ENCODE measurements around the gene KCNJ3.

Gene KCNJ3, protein sequence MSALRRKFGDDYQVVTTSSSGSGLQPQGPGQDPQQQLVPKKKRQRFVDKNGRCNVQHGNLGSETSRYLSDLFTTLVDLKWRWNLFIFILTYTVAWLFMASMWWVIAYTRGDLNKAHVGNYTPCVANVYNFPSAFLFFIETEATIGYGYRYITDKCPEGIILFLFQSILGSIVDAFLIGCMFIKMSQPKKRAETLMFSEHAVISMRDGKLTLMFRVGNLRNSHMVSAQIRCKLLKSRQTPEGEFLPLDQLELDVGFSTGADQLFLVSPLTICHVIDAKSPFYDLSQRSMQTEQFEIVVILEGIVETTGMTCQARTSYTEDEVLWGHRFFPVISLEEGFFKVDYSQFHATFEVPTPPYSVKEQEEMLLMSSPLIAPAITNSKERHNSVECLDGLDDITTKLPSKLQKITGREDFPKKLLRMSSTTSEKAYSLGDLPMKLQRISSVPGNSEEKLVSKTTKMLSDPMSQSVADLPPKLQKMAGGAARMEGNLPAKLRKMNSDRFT

GRCh38 chr2:154698296-154698720, at the start of gene KCNJ3:
Gene KCNJ3, plus strand, starts transcription at chr2:154698695. Its CDS starts 81 bp downstream, at chr2:154698776.
- DNase-seq (ENCODE audit: low spot score), result no peak

DNA sequence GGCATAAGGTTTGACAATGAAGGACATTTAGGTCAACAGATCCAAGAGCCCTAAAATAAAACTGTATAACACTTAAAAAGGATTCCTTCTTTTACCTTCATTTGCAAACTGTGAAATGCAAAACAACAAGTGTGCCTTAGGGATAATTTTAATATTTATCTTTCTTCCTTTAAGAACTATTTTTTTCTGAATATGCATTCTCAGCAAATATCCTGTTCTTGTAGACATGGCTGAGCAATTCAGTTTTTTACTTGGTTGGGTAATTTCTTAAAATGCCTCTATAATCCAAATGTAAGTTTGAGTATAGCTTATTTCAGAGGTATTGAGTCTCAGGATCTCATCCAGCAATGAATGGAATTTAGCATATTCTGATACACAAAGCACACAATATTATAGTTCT, 43.0 kb upstream of the KCNJ3 start:
- DNase-seq (ENCODE audit: low spot score), result no peak

DNA sequence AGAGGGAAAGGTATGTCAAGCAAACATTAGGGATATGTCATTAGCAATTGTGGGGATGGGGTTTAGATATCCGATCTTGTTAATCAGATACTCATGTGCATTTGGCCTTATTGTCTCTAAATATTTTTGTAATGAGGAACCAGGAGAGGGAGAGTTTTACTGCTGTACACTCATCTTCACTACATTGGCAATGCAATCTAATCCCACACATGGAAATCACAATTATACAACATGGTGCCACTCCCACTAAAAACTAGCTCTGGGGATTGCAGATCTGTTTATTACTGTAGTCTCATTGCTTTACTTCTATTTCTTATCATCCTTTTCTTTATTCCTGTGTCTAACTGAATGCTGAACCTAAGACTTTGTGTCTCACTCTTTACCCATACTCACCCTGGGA, 39.6 kb upstream of the KCNJ3 start:
- no peak for DNase-seq (ENCODE audit: low spot score)

- no peak for DNase-seq (ENCODE audit: low spot score)
Observed at GRCh38 chr2:154664248-154664647, 34.2 kb upstream of the KCNJ3 start.

- no peak for DNase-seq (ENCODE audit: low spot score)
Observed at GRCh38 chr2:154670083-154670482, 28.4 kb upstream of the KCNJ3 start.

DNA sequence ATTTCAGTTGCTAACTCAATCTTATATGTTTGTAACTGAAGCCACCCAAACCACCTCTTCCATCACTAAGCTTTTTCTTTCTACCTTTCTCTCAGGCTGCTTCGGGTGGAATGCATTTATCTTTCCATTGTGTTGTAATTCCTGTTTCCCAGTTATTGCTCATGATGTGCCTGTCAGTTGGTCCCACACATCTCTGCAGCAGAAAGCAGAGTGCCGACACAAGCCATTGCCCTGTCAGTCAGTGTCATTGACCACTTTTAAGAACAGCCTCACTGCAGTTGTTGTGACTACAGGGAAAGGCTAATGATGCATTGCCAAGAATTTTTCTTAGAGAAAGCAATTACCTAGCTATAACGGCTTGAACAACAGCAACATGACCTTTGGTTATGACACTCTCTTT, 24.8 kb upstream of the KCNJ3 start:
- DNase-seq (ENCODE audit: low spot score), result no peak

- no peak for DNase-seq (ENCODE audit: low spot score)
Observed at GRCh38 chr2:154677401-154677800, 21.1 kb upstream of the KCNJ3 start.

DNA sequence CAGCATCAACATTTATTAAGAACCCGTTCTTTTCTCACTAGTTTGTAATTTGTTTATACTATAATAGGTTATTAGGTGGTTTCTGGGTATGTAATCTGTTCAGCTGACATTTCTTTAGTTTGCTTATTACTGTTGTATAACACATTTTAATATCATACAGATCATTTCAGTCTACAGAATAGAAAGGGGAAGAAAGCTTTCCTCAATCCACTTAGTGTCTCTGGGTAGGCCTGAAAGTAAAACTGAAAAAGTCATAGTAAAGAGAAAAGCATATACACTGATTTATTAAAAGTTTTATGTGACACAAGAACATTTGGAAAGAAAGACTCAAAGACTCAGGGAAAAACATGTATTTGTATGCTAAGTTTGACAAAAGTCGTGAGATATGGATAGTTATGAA, 16.8 kb upstream of the KCNJ3 start:
- DNase-seq (ENCODE audit: low spot score), result no peak

GRCh38 chr2:154686162-154686561, 12.3 kb upstream of the KCNJ3 start:
- DNase-seq (ENCODE audit: low spot score), result no peak

DNA sequence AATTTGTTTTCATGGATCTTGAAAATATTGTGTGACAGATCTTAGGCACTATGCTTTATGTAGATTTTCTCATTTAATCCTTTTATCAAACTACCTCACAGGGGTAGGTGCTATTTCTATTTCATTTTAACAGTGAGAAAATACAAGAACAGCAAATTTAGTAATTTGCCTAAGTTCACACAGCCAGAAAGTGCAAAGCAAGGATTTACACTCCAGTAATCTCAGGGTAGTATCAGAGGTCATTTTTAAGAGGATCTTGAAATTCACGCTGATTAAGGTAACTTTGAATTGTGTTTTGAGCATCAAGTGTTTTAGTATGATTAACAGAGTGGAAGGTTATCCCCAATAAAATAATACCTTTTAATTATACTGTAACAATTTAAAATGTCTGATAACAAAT, 10.1 kb upstream of the KCNJ3 start:
- DNase-seq (ENCODE audit: low spot score), result no peak

DNA sequence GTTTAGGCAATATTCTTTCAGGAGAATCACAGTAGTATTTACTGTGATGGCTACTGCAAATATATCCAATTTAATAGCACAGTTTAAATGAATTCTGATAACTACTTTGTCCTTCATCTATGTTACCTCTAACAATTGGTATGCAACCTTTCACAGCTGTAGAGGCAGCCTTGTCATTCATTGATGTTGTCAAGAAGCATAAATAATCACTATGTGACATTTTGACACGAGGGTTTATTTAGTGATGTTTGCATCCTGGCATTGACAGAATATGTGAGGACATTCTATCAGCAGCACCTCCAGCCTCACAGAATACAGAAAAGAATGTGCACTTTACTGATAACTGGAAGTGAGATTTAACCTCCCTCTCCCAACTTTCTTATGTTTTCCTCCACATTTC, 9.3 kb upstream of the KCNJ3 start:
- DNase-seq (ENCODE audit: low spot score), result no peak

DNA sequence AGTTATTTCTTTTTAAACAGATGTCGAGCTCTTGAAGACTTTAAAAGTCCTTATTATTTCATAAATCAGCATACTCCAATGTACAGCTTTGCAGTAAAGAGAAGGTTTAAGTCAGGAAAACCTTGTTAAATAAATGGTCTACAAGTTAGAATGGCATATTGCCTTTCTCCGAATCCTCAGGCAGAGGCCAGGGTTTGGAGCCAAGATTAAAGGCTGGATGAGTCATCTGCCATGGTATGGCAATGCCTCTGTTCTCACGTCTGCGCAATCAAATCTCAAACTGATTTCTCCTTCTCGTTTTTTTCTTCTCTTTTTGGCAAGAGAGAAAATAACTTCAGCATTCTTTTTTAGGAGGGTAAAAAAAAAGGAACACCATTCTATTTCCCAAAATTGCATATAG, 5.6 kb upstream of the KCNJ3 start:
- no peak for DNase-seq (ENCODE audit: low spot score)

DNA sequence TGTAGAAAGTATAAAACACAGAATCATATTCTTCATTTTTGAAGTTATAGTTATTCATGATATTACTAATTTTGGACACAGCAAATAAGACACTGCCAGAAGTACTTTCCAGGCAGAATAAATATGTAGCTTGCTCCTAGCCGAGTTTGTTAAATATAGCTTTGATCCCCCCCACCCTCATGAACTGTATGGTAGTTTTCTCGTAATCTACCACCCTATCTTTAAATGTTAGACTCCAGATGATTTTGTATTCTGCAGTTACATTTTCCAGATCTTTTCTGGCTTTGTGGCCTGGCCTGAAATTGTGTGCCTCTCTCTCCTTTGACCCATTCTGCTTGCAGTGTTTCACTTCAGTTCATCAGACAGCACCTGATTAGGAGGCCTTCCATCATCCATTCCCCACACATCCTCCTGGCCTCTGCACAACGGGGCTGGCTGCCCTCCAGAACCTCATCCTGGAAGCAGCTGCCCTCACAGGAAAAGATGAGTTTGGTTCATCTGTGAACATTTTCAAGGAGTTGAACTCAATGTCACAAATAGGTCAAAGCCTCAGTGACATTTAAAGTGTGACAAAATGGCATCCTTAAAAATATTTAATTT, 4.7 kb upstream of the KCNJ3 start:
- no peak for DNase-seq (ENCODE audit: low spot score)

DNA sequence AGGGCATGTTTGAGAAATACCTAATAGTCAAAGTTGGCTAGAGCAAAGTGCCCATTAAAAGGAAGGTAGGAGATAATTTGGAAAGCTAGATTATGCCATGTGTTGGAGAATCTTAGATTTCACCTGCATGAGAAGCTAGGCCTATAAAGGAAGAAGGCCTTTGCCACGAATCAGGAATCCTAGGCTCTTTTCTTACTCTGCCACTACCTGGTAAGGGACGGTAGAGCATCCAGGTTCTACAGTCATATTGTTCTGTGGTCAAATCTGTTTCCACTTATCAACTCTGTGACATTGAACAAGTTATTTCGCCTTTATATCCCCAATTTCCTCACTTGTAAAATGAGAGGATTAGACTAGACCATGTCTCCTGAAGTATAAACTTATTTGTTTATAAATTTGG, 3.6 kb upstream of the KCNJ3 start:
- DNase-seq (ENCODE audit: low spot score), result no peak

GRCh38 chr2:154696369-154696768, 2.1 kb upstream of the KCNJ3 start:
- no peak for DNase-seq (ENCODE audit: low spot score)

DNA sequence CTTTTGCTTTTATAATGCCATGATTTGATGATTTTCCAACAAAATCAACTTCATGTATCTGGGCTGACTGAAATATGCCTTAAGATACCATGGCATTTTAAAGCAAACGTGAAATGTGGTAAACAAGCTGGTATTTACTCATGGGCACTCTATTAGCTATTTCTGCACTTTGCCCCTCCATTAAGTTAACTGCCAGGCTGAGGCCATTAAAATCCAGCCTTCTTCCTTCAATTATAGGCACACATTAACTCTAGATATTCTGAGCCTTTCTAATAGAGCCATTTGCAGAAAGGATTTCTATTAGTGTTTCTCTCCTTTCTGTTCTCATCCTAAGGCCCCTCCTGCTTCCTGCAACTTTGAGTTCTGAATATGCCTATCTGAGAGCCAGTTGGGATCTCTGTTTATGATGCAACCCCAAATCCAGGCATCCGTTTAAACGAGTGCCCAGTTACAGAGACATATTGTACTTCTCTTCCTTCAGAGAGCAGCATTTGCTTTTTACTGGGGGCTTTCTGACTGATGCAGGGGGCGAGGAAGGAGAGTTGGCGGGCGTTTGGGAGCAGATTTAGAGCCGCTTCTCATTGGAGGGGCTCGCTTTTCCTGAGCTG, 1.6 kb upstream of the KCNJ3 start:
- DNase-seq (ENCODE audit: low spot score), result no peak

GRCh38 chr2:154697418-154698252, 860 bp upstream of the KCNJ3 start:
- no peak for DNase-seq (ENCODE audit: low spot score)

DNA sequence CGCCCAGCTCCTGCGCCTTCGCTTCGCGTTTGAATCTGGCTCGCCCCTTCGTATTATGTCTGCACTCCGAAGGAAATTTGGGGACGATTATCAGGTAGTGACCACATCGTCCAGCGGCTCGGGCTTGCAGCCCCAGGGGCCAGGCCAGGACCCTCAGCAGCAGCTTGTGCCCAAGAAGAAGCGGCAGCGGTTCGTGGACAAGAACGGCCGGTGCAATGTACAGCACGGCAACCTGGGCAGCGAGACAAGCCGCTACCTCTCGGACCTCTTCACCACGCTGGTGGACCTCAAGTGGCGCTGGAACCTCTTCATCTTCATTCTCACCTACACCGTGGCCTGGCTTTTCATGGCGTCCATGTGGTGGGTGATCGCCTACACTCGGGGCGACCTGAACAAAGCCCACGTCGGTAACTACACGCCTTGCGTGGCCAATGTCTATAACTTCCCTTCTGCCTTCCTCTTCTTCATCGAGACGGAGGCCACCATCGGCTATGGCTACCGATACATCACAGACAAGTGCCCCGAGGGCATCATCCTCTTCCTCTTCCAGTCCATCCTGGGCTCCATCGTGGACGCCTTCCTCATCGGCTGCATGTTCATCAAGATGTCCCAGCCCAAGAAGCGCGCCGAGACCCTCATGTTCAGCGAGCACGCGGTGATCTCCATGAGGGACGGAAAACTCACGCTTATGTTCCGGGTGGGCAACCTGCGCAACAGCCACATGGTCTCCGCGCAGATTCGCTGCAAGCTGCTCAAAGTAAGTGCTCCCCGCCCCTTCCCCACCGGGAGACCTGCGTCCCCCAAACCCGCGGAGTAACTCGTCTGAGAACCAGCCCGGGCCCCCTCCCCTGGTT, 453 bp downstream of the KCNJ3 start:
- no peak for DNase-seq (ENCODE audit: low spot score)

DNA sequence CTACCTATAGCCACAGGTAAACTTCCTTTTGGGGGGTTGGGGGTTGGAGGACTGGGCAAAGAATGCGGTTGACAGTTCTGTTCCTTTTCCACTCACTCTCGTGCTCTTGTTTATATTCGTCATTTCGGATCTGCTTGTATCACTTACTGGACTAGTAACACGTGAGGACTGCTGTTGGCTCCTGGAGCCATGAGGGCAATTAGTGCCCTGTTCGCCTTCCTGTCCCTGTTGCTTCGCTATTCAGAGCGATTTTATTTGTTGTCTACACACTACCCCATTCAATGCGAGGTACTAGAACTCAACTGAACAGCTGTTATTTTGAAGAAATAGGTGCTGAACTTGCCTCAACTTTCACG, 1.1 kb downstream of the KCNJ3 start:
- DNase-seq (ENCODE audit: low spot score), result no peak

DNA sequence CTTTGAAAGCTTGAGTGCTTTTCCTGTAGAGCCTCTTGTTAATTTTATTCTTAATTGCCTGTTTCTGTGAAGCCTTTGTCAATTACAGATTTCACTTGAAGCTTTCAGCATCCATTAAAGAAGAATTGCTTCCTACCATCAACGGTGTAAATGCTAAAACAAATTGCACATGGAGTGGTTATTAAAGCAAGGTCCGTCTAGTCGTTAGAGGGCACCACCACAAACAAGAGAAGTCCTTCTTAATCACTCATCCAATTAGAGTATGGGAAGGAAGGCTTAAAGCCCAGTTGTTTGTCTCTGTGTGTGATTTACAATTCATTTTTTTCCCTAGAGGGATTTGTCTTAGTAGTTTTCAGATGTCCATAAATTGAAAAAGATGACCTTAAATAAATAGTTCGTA, 1.6 kb downstream of the KCNJ3 start:
- DNase-seq (ENCODE audit: low spot score), result no peak

DNA sequence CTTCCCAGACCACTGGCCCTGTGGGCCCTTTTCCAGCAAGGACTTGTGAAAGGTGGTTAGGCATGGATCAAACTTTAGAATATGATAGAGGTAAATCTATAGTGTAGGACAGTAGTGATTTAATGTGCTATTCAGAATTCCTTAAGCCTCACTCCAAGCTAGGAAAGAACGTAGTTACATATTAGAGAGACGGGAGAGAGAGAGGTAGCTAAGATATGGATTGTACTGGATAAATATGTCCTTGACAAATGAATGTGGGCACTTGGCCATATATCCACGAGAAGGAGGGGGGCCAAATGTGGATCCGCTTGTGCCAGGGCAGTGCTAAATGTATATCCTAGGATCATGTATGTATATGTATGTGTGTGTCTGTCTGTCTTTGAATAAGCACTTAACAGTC, 6.5 kb downstream of the KCNJ3 start:
- DNase-seq (ENCODE audit: low spot score), result no peak

GRCh38 chr2:154706660-154707059, 8.2 kb downstream of the KCNJ3 start:
- DNase-seq (ENCODE audit: low spot score), result no peak
